ENCODE data around the gene ABL1. TPM values are rescaled to one million over a fixed set of nuclear protein-coding genes. Genes with fewer than 3 reads are reported as not detected.
"Not testable (repeated sequence)": the region's sequence is repeated elsewhere in the genome, so short reads cannot be mapped to it uniquely, and the experiment has no call there.

ABL1 gene
- 10 to 100 TPM; 24.8 to 24.9 TPM for total RNA-seq

- intact Hi-C loops (cut with micrococcal nuclease), result loop anchor here (1.0 to 10.0 kb wide), 2 partner anchors 20 to 120 kb away; no protein-coding TSS in a partner anchor
Observed at GRCh38 chr9:130834371-130835336, at the start of gene ABL1. Gene ABL1 (plus strand): TSS chr9:130835254. CDS start chr9:130835447, 193 bp downstream.

GRCh38 chr9:130785940-130786508 is 49.0 kb upstream of the ABL1 start:
- intact Hi-C loops (cut with micrococcal nuclease), result no loop called here
- H3K4me3 Mint-ChIP-seq, result no peak overlapping the region
- ChIA-PET POLR2A (no interaction called here), CTCF (no interaction called here)
- peaks cover 18% of the 10 kb centered on the region for H3K36me3 Mint-ChIP-seq
- H3K4me1 Mint-ChIP-seq (ENCODE audit: low read depth), result no peaks in the 10 kb centered on the region
- H3K9me3 Mint-ChIP-seq, result peaks cover 19% of the 10 kb centered on the region
- H3K27me3 Mint-ChIP-seq, result no peaks in the 10 kb centered on the region
- DNase-seq, result no peak
- no peak overlapping the region for H3K27ac Mint-ChIP-seq

More at GRCh38 chr9:130834371-130835336, at the start of gene ABL1:
- ChIA-PET CTCF (interaction anchor here (0.5 kb wide), 1 partner anchor 44 kb away, joined by 3 read pairs; no protein-coding TSS in a partner anchor), POLR2A (interaction anchor here (1.5 kb wide), 1 partner anchor 20 kb away, joined by 6 read pairs; no protein-coding TSS in a partner anchor)
- H3K36me3 Mint-ChIP-seq, result no peaks in the 10 kb centered on the region
- H3K27me3 Mint-ChIP-seq, result no peaks in the 10 kb centered on the region
- peaks cover 27% of the 10 kb centered on the region for H3K4me1 Mint-ChIP-seq (ENCODE audit: low read depth)
- no peaks in the 10 kb centered on the region for H3K9me3 Mint-ChIP-seq
- peak within 1 kb of the TSS; percentile 86 for H3K4me3 Mint-ChIP-seq
- DNase-seq, result peak; percentile 90
- H3K27ac Mint-ChIP-seq, result peak within 1 kb of the TSS; percentile 82

DNA sequence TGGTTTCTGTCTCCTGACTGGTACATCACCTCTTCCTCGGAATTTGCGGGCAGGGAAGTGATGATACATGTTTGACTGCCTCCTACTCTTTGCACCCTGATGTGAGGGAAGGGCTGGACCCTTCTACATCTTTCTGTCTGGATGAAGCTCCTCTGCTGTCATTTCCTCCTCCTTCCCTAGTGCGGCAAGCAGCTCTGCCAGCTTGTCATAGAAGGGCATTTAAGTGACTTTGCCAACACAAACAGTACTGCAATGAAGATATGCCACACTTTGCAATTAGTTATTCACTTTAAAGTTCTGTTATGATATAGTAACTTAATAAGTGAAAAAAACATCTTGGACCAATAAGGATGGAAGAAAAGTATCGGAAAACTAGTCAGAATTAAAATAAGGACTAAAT is 48.5 kb upstream of the ABL1 start:
- Mint-ChIP-seq H3K27ac (no peak overlapping the region), H3K4me1 (ENCODE audit: low read depth) (no peaks in the 10 kb centered on the region), H3K27me3 (no peaks in the 10 kb centered on the region), H3K36me3 (peaks cover 18% of the 10 kb centered on the region), H3K9me3 (peaks cover 19% of the 10 kb centered on the region), H3K4me3 (no peak overlapping the region)
- POLR2A ChIA-PET, result no interaction called here
- DNase-seq, result no peak
- CTCF ChIA-PET, result no interaction called here
- intact Hi-C loops (cut with micrococcal nuclease), result no loop called here

- POLR2A ChIA-PET, result no interaction called here
- peaks cover 19% of the 10 kb centered on the region for H3K9me3 Mint-ChIP-seq
- no peaks in the 10 kb centered on the region for H3K4me1 Mint-ChIP-seq (ENCODE audit: low read depth)
- no peaks in the 10 kb centered on the region for H3K27me3 Mint-ChIP-seq
- no peak overlapping the region for H3K27ac Mint-ChIP-seq
- H3K36me3 Mint-ChIP-seq, result peaks cover 18% of the 10 kb centered on the region
- intact Hi-C loops (cut with micrococcal nuclease), result no loop called here
- H3K4me3 Mint-ChIP-seq, result no peak overlapping the region
- CTCF ChIA-PET, result interaction anchor here (0.7 to 1.7 kb wide), 4 partner anchors 44 to 89 kb away, joined by 3 to 4 read pairs (median 4); no protein-coding TSS in a partner anchor
- no peak for DNase-seq
Observed at GRCh38 chr9:130789747-130790672, 45.0 kb upstream of the ABL1 start.

- DNase-seq, result no peak
- Mint-ChIP-seq H3K36me3 (peaks cover 18% of the 10 kb centered on the region), H3K4me3 (no peak overlapping the region), H3K27me3 (no peaks in the 10 kb centered on the region), H3K4me1 (ENCODE audit: low read depth) (no peaks in the 10 kb centered on the region), H3K9me3 (peaks cover 19% of the 10 kb centered on the region), H3K27ac (no peak overlapping the region)
- intact Hi-C loops (cut with micrococcal nuclease), result no loop called here
- CTCF ChIA-PET, result interaction anchor here (0.5 to 1.7 kb wide), 2 partner anchors 84 to 330 kb away, joined by 3 to 4 read pairs; no protein-coding TSS in a partner anchor
- POLR2A ChIA-PET, result no interaction called here
Observed at GRCh38 chr9:130791303-130791894, 43.7 kb upstream of the ABL1 start.

- Mint-ChIP-seq H3K27me3 (no peaks in the 10 kb centered on the region), H3K4me1 (ENCODE audit: low read depth) (no peaks in the 10 kb centered on the region), H3K27ac (no peak overlapping the region), H3K9me3 (peaks cover 17% of the 10 kb centered on the region), H3K4me3 (no peak overlapping the region), H3K36me3 (peaks cover 14% of the 10 kb centered on the region)
- ChIA-PET CTCF (no interaction called here), POLR2A (no interaction called here)
- intact Hi-C loops (cut with micrococcal nuclease), result no loop called here
- DNase-seq, result no peak
Observed at GRCh38 chr9:130793589-130793988, 41.5 kb upstream of the ABL1 start.

DNA sequence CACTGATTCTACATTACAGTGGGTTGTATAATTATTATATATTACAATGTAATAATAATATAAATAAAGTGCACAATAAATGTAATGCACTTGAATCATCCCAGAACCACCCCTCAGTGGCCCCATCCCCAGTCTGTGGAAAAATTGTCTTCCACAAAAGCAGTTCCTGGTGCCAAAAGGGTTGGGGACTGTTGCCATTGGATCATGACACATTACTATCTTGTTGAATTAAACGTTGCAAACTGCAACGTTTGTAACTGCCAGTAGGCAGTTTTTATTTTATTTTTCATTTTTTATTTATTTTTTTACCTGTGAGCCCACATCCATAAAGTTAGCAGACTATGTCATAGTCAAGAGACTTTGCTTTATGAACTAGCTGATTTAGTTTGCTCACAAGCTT is 41.0 kb upstream of the ABL1 start:
- POLR2A ChIA-PET; DNase-seq; intact Hi-C loops (cut with micrococcal nuclease); H3K4me3 Mint-ChIP-seq; H3K27me3 Mint-ChIP-seq; CTCF ChIA-PET; H3K4me1 Mint-ChIP-seq (ENCODE audit: low read depth); H3K36me3 Mint-ChIP-seq; H3K27ac Mint-ChIP-seq: not testable (repeated sequence)
- peaks cover 12% of the 10 kb centered on the region for H3K9me3 Mint-ChIP-seq

GRCh38 chr9:130794423-130794822 is 40.6 kb upstream of the ABL1 start:
- DNase-seq, result not testable (repeated sequence)

DNA sequence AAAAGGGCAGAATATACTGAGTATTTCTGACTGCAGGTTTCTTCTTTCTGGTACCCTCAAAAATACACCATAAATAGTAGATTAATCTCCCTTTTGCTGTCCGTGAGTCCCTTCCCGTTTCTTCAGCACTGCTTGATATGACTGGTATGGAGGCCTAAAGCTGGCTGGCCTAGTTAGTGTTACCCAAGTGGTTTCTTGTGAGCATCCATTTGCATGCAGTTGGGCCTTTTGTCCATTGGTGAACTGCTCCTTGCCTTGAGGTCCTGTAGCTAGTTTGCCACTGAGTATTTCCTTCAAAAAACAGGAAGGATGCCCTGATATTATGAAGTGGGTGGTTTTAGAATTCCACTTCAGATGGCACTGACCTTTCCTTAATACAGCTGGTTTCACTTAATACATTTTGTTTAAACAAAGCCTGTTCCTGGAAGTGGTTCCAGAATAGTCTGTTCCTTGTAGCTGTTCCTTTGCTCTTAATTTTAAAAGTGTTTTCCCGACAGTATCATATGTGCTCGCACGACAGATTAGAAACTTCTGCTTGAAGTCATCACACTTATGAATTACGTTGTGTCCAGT is 40.0 kb upstream of the ABL1 start:
- no peak overlapping the region for H3K27ac Mint-ChIP-seq
- intact Hi-C loops (cut with micrococcal nuclease), result no loop called here
- DNase-seq, result no peak
- no peak overlapping the region for H3K4me3 Mint-ChIP-seq
- ChIA-PET CTCF (no interaction called here), POLR2A (no interaction called here)
- peaks cover 2% of the 10 kb centered on the region for H3K9me3 Mint-ChIP-seq
- H3K36me3 Mint-ChIP-seq, result peaks cover 2% of the 10 kb centered on the region
- no peaks in the 10 kb centered on the region for H3K4me1 Mint-ChIP-seq (ENCODE audit: low read depth)
- no peaks in the 10 kb centered on the region for H3K27me3 Mint-ChIP-seq

More at GRCh38 chr9:130794423-130794822, 40.6 kb upstream of the ABL1 start:
- H3K27me3 Mint-ChIP-seq; CTCF ChIA-PET; H3K36me3 Mint-ChIP-seq; H3K9me3 Mint-ChIP-seq; H3K4me1 Mint-ChIP-seq (ENCODE audit: low read depth); intact Hi-C loops (cut with micrococcal nuclease); H3K27ac Mint-ChIP-seq; POLR2A ChIA-PET; H3K4me3 Mint-ChIP-seq: not testable (repeated sequence)

GRCh38 chr9:130803116-130803515 is 31.9 kb upstream of the ABL1 start:
- CTCF ChIA-PET; DNase-seq; POLR2A ChIA-PET; H3K4me1 Mint-ChIP-seq (ENCODE audit: low read depth); H3K36me3 Mint-ChIP-seq; H3K9me3 Mint-ChIP-seq; intact Hi-C loops (cut with micrococcal nuclease); H3K27ac Mint-ChIP-seq; H3K27me3 Mint-ChIP-seq; H3K4me3 Mint-ChIP-seq: not testable (repeated sequence)
